ENCODE measurements around the gene XPO5.

GRCh38 chr6:43511824-43512415 is 63.9 kb downstream of the XPO5 start:
- TF ChIP-seq CTCF (conservative IDR thresholded peaks at IDR 0.05; ENCODE audit: low read depth, low read length), result no peak
- TF ChIP-seq FOS (IDR thresholded peaks at IDR 0.05; ENCODE audit: low read depth, low read length), result no peak
- no peak for TF ChIP-seq POLR2A (IDR thresholded peaks at IDR 0.05; ENCODE audit: low read depth, low read length)
